Prostate gland (tissue), 1 donor: ENCODE data around the gene JADE2.

Experiments
- POLR2A ChIP-seq: fragments of 450-650 bp; IDR thresholded peaks from one replicate; pipeline ENCODE4 v1.6.1; 2016; ENCODE audit warnings: antibody characterized with exemption, mild to moderate bottlenecking
- POLR2AphosphoS5 ChIP-seq: sonication (generic); formaldehyde crosslinking; IDR thresholded peaks from one replicate; pipeline ENCODE4 v1.6.1; 2017; ENCODE audit warnings: antibody characterized with exemption

DNA sequence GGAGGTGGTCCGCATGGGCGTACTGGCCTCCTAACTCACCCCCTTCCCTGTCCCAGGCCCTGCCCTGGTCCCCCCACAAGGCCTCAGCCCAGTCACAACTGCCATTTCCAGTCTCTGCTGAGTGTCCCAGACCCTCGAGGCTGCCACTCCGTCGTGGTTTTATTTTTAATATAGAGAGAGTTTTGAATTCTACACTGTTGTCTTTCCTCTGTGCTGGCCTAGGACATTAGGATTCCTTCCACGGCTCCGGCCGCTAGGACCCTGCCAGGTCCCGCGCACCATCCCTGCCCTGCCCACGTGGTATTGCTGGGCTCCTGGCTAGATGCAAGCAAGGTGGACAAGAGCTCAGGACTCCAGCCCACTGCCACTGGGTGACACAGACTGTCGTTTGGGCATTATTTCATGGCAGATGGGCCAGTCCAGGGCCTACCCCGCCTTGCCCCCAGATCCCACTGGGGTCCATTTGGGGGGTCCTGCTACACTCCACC is 53.9 kb downstream of the JADE2 start:
- TF ChIP-seq POLR2A, result no peak
- TF ChIP-seq POLR2AphosphoS5, result no peak
